Measurements from ENCODE around the gene TKFC.

- no peak for TF ChIP-seq CTCF (IDR thresholded peaks at IDR 0.05)
- TF ChIP-seq POLR2AphosphoS5 (IDR thresholded peaks at IDR 0.05) = no peak
- no peak for TF ChIP-seq POLR2A (IDR thresholded peaks at IDR 0.05)
These were observed 16.9 kb downstream of the TKFC start for GRCh38 chr11:61349916-61350315.
